Liver (tissue), 9 donors: ENCODE measurements around the gene TLR9. TPM values are rescaled to one million over a fixed set of nuclear protein-coding genes. Genes with fewer than 3 reads are reported as not detected.
A peak's percentile ranks its signal among the peaks of the same experiment; 100 is the strongest.

Experiments used
- DNase-seq: peaks from one replicate; pipeline ENCODE4 v3.0.0-alpha.2; 2017; ENCODE audit warnings: low spot score
- H3K27ac ChIP-seq, 2 donors: one replicate each; pipeline ENCODE4 v1.7.0; 2013; ENCODE audit warnings: inconsistent platforms in 2 of 2, low read length in 2 of 2, control low read depth in 1 of 2, low read depth in 1 of 2, mild to moderate bottlenecking in 1 of 2
- H3K27me3 ChIP-seq, 4 donors: one replicate each; pipeline versions ENCODE4 v1.6.1 to v1.7.0; 2013; ENCODE audit warnings: low read length in 3 of 4, inconsistent platforms in 1 of 4, mild to moderate bottlenecking in 1 of 4, moderate library complexity in 1 of 4; ENCODE audit not compliant: control insufficient read depth in 4 of 4, insufficient read depth in 4 of 4
- H3K36me3 ChIP-seq, 4 donors: one replicate each; pipeline versions ENCODE4 v1.6.1 to v1.7.0; 2013; ENCODE audit warnings: low read length in 3 of 4, mild to moderate bottlenecking in 3 of 4, low read depth in 1 of 4, moderate library complexity in 1 of 4; ENCODE audit not compliant: control insufficient read depth in 4 of 4, insufficient read depth in 3 of 4
- H3K4me1 ChIP-seq, 4 donors: one replicate each; pipeline versions ENCODE4 v1.6.1 to v1.7.0; 2013; ENCODE audit warnings: low read length in 3 of 4, mild to moderate bottlenecking in 3 of 4, moderate library complexity in 1 of 4; ENCODE audit not compliant: control insufficient read depth in 4 of 4, insufficient read depth in 4 of 4
- H3K4me3 ChIP-seq, 3 donors: one replicate each; pipeline versions ENCODE4 v1.6.1 to v1.7.0; 2013; ENCODE audit warnings: low read length in 3 of 3, control low read depth in 1 of 3, low read depth in 1 of 3, mild to moderate bottlenecking in 1 of 3
- H3K9ac ChIP-seq, 2 donors: one replicate each; pipeline ENCODE4 v1.7.0; 2013; ENCODE audit warnings: low read length in 2 of 2, mild to moderate bottlenecking in 2 of 2, moderate library complexity in 2 of 2, control low read depth in 1 of 2, low read depth in 1 of 2
- H3K9me3 ChIP-seq, 4 donors: one replicate each; pipeline versions ENCODE4 v1.6.1 to v1.7.0; 2013; ENCODE audit warnings: low read length in 3 of 4; ENCODE audit not compliant: control insufficient read depth in 4 of 4
- ATF3 ChIP-seq: IDR thresholded peaks from 2 replicates; pipeline ENCODE4 v1.6.1; 2016; ENCODE audit warnings: antibody characterized with exemption
- CTCF ChIP-seq: fragments of 150-350 bp; IDR thresholded peaks from 2 replicates; pipeline ENCODE4 v1.5.1; 2017; ENCODE audit warnings: improper control_type of control experiment, low read depth, low read length; ENCODE audit not compliant: missing input control
- EGR1 ChIP-seq, 2 donors: IDR thresholded peaks; 2 replicates each; pipeline ENCODE4 v1.6.1; 2016 to 2018; ENCODE audit warnings: antibody characterized with exemption in 2 of 2, low read depth in 2 of 2
- FOXA1 ChIP-seq: IDR thresholded peaks from 2 replicates; pipeline ENCODE4 v1.6.1; 2016; ENCODE audit warnings: antibody characterized with exemption
- HNF4A ChIP-seq, 2 donors: conservative IDR thresholded peaks; 2 replicates each; pipeline ENCODE4 v1.6.1; 2016; ENCODE audit warnings: antibody characterized with exemption in 2 of 2, mild to moderate bottlenecking in 2 of 2
- JUND ChIP-seq, 2 donors: IDR thresholded peaks; 2 replicates each; pipeline ENCODE4 v1.6.1; 2016; ENCODE audit warnings: antibody characterized with exemption in 2 of 2
- NR2F2 ChIP-seq: IDR thresholded peaks from 2 replicates; pipeline ENCODE4 v1.6.1; 2016; ENCODE audit warnings: antibody characterized with exemption
- RAD21 ChIP-seq, 2 donors: IDR thresholded peaks; 2 replicates each; pipeline ENCODE4 v1.6.1; 2016; ENCODE audit warnings: antibody characterized with exemption in 2 of 2, mild to moderate bottlenecking in 2 of 2
- REST ChIP-seq: IDR thresholded peaks from 2 replicates; pipeline ENCODE4 v1.6.1; 2016; ENCODE audit warnings: antibody characterized with exemption, mild to moderate bottlenecking
- RXRA ChIP-seq, 2 donors: IDR thresholded peaks; 2 replicates each; pipeline ENCODE4 v1.6.1; 2017 to 2018; ENCODE audit warnings: antibody characterized with exemption in 2 of 2, mild to moderate bottlenecking in 1 of 2
- SP1 ChIP-seq: IDR thresholded peaks from 2 replicates; pipeline ENCODE4 v1.6.1; 2018; ENCODE audit warnings: antibody characterized with exemption, mild to moderate bottlenecking
- TAF1 ChIP-seq: conservative IDR thresholded peaks from 2 replicates; pipeline ENCODE4 v1.6.1; 2016; ENCODE audit warnings: antibody characterized with exemption, mild to moderate bottlenecking
- YY1 ChIP-seq: IDR thresholded peaks from 2 replicates; pipeline ENCODE4 v1.6.1; 2016; ENCODE audit warnings: antibody characterized with exemption, mild to moderate bottlenecking
- ZBTB33 ChIP-seq: IDR thresholded peaks from 2 replicates; pipeline ENCODE4 v1.6.1; 2016; ENCODE audit warnings: antibody characterized with exemption
- WGBS: extraction: QIAGEN DNeasy Blood & Tissue Kit; methylation state at CpG from one replicate; pipeline ENCODE4 v1.1.7; 2013; 5-methylcytosine and 5-hydroxymethylcytosine counted together
- polyA plus RNA-seq, 2 donors: library from polyadenylated mRNA; stranded (reverse) in 1 of 2; unstranded in 1 of 2; fragments of 200-250 nt in 1 of 2; fragments of >200 nt in 1 of 2; fragmentation: Nextera tagmentation in 1 of 2; extraction: Ambion mirVana in 1 of 2; gene quantifications; one replicate each; pipeline versions ENCODE4 v1.2.1 to v1.2.3, GENCODE V29; 2013 to 2015
- total RNA-seq, 2 donors: library from RNA; depleted of rRNA; stranded (reverse); fragments of >200 nt; gene quantifications; one replicate each; pipeline ENCODE4 v1.2.3, GENCODE V29; 2014
- donor health status: healthy.
- donor health status: healthy.
- donor health status: healthy.
- donor health status: healthy.
- donor health status: healthy.

TLR9 gene
- total and polyA plus RNA-seq, 4 donors, result 0.02 TPM; not detected in 3

- DNase-seq, result no peak
- 93% methylated on average over 8 of the region's 8 CpGs for WGBS
- H3K4me3 ChIP-seq, result no peak overlapping the region
- no peaks in the 10 kb centered on the region for H3K36me3 ChIP-seq
- H3K9ac ChIP-seq, result peak overlapping the region in 1 of 2 donors; percentile 71
- H3K9me3 ChIP-seq, result no peaks in the 10 kb centered on the region
- no peak for TF ChIP-seq YY1
- no peak for TF ChIP-seq FOXA1
- no peak for TF ChIP-seq RXRA (IDR thresholded peaks at IDR 0.05)
- no peak for TF ChIP-seq JUND (IDR thresholded peaks at IDR 0.05)
- no peak for TF ChIP-seq RAD21 (IDR thresholded peaks at IDR 0.05)
- no peak for TF ChIP-seq ATF3
- TF ChIP-seq EGR1 (IDR thresholded peaks at IDR 0.05; ENCODE audit: low read depth in 2 of 2), result no peak
- TF ChIP-seq SP1, result no peak
- TF ChIP-seq TAF1, result no peak
- no peak for TF ChIP-seq HNF4A (conservative IDR thresholded peaks at IDR 0.05)
- peak overlapping the region; percentile 91 to 97 for H3K27ac ChIP-seq
- peaks cover 12 to 27% (median 22%) of the 10 kb centered on the region in 4 donors for H3K4me1 ChIP-seq
- H3K27me3 ChIP-seq, result no peaks in the 10 kb centered on the region
These were observed 49.2 kb downstream of the TLR9 start for GRCh38 chr3:52176180-52176752.

- H3K36me3 ChIP-seq, result no peaks in the 10 kb centered on the region
- TF ChIP-seq HNF4A (conservative IDR thresholded peaks at IDR 0.05) (no peak), RXRA (IDR thresholded peaks at IDR 0.05) (no peak), NR2F2 (no peak)
- H3K27me3 ChIP-seq, result no peaks in the 10 kb centered on the region
- H3K27ac ChIP-seq, result no peak overlapping the region
- peaks cover 13 to 30% (median 20%) of the 10 kb centered on the region in 4 donors for H3K4me1 ChIP-seq
- peak; percentile 30 for DNase-seq
- H3K9me3 ChIP-seq, result no peaks in the 10 kb centered on the region
- no peak overlapping the region for H3K4me3 ChIP-seq
- WGBS, result 96% methylated on average over 14 of the region's 14 CpGs
- H3K9ac ChIP-seq, result peak overlapping the region in 1 of 2 donors; percentile 8
These were observed 49.8 kb downstream of the TLR9 start for GRCh38 chr3:52175416-52176179.

GRCh38 chr3:52174896-52175295 is 50.5 kb downstream of the TLR9 start:
- Histone ChIP-seq H3K36me3 (no peaks in the 10 kb centered on the region), H3K4me1 (peaks cover 13 to 31% (median 21%) of the 10 kb centered on the region in 4 donors), H3K9ac (no peak overlapping the region), H3K4me3 (no peak overlapping the region), H3K9me3 (no peaks in the 10 kb centered on the region), H3K27ac (no peak overlapping the region), H3K27me3 (no peaks in the 10 kb centered on the region)
- no peak for DNase-seq
- no peak for TF ChIP-seq ZBTB33
- TF ChIP-seq FOXA1, result no peak
- TF ChIP-seq YY1, result no peak
- no peak for TF ChIP-seq CTCF
- no peak for TF ChIP-seq REST
- TF ChIP-seq HNF4A (conservative IDR thresholded peaks at IDR 0.05), result no peak
- no peak for TF ChIP-seq EGR1 (IDR thresholded peaks at IDR 0.05; ENCODE audit: low read depth in 2 of 2)
- WGBS, result 89% methylated on average over 9 of the region's 9 CpGs
